GM19023 (cell line): ENCODE results near the gene PAIP1.
A peak's percentile ranks its signal among the peaks of the same experiment; 100 is the strongest.
"Not testable (repeated sequence)": the region's sequence is repeated elsewhere in the genome, so short reads cannot be mapped to it uniquely, and the experiment has no call there.

Experiments
- ATAC-seq: cut with Tn5 transposase; IDR thresholded peaks from one replicate; pipeline ENCODE4 v1.9.1; 2021; ENCODE audit warnings: mild to moderate bottlenecking, moderate library complexity; ENCODE audit not compliant: unreplicated experiment

Gene PAIP1, protein sequence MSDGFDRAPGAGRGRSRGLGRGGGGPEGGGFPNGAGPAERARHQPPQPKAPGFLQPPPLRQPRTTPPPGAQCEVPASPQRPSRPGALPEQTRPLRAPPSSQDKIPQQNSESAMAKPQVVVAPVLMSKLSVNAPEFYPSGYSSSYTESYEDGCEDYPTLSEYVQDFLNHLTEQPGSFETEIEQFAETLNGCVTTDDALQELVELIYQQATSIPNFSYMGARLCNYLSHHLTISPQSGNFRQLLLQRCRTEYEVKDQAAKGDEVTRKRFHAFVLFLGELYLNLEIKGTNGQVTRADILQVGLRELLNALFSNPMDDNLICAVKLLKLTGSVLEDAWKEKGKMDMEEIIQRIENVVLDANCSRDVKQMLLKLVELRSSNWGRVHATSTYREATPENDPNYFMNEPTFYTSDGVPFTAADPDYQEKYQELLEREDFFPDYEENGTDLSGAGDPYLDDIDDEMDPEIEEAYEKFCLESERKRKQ

DNA sequence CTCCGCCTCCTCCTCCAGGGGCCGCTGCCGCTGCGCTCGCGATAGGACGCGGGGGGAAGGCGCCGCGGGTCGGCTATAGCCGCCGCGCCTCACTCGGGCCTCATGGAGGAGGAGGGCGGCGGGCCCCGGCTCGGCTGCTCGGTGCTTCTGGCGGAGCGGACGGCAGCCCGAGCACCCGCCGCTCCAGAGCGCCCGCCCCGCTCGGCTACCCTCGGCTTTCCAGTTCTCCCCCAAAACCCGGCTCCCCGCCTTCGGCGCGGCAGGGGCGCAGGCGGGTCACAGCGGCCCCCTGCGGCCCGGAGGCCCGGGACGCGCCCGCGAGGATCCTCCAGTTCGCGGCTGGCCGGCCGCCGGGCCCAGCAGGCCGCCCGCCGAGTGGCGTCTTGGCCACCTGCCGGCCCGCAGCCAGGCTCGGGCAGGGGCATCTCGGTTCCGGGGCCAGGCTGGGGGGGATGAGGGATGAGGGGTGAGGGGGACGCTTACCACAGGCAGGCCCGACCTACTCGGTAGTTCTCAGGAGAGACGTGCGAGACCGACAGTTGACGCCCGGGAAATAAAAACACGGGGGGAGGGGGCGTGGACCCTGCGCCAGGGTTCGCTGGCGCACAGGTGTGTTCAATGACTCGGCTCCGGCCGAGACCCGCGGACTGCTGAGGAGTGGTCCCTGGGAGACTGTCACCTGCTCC lies at the start of gene PAIP1:
TSS of gene PAIP1 (minus strand) at position 221 of the 686 bp plus-strand sequence. CDS start 231 bp downstream, outside the sequence.
- peak; percentile 70 for ATAC-seq

DNA sequence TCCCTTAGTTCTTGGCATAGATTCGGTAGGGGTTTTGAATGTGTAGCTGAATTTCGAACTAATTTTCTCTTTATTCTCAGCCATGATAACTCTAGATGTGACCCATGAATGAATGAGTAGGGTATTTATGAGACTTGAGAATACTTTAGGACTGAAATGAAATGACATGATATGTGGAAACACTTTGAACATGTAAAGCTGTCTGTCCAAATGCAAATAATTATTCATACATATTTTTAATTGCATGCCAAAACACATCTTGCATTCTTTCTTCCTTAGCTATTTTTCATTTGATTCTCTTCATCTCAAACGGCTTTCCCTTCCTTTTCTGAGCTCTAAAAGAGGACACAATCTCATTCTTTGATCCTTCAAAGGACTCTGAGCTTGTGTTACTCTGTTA lies 49.5 kb upstream of the PAIP1 start:
- no peak for ATAC-seq

DNA sequence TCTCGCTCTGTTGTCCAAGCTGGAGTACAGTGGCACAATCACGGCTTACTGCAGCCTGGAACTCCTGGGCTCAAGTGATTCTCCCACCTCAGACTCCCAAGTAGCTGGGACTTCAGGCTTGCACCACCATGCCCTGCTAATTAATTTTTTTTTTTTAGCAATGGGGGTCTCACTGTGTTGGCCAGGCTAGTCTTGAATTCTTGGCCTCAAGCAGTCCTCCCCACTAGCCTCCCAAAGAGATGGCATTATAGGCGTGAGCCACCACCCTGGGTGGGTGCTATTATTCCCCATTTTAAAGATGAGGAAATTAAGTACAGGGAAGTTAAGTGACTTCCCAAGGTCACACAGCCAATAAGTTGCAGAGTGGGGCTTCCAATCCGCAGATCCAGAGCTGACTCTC lies 47.8 kb upstream of the PAIP1 start:
- ATAC-seq, result no peak

DNA sequence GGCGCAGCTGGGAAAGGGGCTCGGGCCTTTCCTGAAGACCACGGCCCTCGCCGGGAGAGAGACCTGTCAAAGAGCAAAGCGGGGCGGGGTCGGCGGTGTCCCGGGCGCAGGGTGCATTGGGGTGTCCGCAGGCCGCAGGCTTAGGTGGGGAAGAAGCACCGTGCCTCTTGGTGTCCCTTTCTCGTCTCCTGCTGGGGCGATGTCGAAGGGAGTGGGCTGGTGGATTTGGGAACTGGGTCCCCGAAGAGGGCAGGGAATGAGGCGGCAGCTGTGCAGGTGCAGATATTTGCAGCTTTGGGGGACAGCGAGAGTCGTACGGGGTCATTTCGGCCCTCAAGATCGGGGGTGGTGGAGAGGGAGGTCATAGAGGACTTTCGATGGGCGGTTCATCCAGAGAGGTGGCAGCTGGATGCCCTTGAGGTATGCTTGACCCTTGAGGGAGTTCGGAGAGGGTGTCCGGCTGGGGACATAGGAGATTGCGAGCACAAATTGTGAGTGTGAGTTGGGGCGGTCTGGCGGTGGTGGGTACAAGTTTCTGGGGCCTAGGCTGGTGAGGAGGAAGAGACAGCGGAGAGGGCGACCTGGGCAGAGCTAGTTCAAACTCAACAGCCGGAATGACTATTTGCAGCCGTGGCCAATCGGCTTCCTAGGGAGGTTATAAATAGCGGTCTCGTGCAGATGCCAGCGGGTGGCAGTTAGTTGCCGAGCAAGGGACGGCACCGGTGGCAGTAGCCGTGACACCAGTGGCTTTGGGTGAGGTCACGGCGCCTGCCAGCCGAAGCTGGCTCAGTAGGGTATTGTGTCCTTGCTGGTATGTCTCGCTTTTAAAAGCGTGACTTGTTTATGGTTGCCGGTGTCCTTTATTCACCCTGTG lies 46.7 kb upstream of the PAIP1 start:
- ATAC-seq, result peak; percentile 45

DNA sequence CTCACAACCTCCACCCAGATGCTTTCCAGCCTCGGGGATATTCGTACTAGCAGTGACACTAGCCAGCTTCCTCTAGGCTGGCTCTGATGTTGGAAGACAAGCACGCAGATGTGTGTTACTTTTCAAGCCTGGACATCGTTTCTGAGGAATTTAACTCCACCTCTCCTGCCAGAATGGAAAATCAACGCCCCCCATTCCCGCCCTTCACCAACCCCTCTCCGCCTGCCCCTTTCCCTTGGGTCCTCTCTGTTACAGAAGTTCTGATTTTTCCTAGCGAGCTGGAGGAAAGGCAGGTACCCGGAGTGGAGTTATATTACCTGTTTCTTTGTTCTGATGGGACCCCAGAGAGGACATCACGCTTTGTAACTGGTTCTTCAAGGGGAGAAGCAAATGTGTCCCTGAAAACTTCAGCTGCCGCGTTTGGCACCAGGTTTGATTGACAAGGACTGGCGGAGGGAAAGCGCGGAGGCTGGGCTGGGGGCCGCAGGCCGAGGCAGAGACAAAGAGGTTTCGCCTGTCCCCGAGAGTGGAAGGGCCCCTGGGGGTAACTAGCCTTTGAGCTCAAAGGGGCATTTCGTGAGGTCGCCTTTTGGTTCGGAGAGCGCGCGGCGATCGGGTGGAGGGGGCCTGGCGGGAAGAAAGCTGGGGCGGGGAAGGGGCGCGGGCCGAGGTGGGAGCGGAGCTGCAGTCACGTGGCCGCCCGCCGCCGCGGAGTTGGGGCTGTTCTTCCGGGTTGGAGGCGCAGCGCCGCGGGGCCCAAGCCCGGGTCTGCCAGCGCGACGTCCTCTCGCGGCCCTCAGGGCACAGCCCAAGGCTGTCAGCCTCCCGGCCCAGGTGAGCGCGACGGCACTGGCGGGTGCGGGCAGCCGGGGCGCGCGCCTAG lies 45.8 kb upstream of the PAIP1 start, which contains the start of gene NNT:
TSS of gene NNT (plus strand) at position 720 of the 883 bp plus-strand sequence. CDS start 6,016 bp downstream, outside the sequence.
- peak; percentile 82 for ATAC-seq

DNA sequence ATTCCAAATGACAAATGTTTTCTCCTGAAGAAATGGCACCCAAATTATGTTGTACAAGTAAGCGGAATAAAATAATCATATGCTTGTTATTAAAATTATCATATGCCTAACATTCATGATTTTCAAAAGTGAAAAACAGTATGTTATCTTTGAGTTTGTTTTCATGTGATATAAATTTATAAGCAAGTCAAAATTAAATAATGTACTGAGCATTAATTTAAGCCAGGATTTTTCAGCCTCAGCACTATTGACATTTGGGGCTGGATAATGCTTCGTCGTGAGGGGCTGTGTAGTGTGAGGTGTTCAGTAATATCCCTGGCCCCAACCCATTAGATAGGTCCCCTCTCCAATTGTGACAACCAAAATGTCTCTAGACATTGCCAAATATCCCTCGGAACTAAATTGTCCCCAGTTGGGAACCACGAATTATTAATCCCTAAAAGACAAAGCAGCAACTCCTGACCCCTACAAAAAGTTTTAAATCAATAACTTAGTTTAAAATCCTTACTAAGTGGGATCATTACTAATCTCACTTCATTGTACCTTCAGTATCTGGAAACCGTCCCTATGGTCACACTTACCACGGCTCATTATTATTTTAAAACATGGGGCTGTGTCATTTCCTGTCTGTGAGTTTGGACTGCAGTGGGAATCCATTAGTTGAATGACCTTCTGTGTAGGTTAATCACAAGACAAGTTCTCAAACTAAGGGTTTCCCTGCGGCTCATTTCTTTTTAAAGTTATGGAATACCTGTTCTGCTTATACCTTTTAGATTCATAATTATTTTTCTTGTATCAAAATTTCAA lies 44.8 kb upstream of the PAIP1 start:
- peak; percentile 21 for ATAC-seq

DNA sequence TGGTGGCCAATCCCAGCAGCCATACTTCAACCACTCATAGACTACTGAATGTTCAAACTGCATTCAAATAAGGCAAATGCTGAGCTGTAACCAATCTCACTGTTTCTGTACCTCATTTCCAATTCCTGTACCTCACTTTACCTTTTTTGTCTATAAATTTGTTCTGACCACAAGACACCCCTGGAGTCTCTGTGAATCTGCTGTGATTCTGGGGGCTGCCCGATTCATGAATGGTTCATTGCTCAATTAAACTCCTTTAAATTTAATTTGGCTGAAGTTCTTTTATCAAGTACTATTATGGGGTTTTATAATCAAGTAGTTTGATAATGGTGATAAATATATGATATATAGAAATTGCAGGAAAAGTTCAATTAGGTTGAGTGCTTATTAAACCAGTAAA lies 42.0 kb upstream of the PAIP1 start:
- ATAC-seq, result not testable (repeated sequence)

DNA sequence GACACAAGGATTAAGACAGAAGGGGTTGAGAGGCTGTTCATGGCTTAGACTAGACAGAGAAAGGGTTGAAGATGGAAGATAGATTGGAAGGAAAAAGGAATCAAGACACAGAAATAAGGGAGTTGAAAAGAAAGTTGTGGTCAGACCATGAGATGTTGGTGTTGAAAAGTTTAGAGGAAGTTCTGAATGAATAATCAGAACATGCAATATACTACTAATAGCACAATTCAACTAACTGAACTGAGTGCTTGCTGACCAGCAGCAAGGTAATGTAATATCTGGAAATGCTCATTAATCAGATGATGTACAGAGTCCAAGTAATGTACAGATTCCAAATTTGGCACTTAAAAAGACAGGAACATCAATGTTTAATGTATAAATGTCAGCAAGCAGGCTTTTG lies 35.5 kb upstream of the PAIP1 start:
- ATAC-seq, result no peak

DNA sequence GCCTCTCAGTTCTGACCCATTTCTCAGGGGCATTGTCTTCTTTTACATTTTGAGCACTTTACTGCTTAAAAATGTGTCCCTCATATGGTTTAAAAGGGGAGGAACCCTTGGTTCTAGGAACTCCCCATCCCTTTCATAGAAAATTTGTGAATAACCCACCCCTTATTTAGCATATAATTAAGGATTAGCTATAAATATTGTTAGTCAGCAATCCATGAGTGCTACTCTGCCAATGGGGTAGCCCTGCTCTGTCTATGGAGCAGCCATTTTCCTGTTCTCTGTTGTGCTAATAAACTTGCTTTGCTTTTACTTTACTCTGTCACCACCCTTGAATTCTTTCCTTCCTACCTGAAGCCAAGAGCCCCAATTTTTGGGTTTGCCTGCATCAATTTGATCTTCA lies 33.8 kb upstream of the PAIP1 start:
- ATAC-seq, result no peak

DNA sequence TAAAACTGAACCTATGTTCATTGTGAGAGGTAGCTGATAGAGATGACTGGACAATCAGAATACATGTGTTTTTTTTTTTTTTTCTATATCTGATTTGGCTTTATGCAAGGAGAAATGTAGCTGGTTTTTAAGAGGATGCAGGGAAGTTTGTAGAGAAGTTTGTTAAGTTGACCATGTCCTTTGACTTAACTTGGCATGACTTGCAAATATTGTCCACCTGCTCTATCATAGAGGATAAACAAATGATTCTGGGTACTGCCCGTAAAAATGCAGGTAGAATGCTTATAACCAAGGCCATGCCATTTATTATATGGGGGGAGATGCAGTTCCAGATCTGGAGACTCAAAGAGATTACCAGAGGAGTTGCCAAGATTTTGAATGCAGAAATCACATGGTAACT lies 32.4 kb upstream of the PAIP1 start:
- no peak for ATAC-seq

DNA sequence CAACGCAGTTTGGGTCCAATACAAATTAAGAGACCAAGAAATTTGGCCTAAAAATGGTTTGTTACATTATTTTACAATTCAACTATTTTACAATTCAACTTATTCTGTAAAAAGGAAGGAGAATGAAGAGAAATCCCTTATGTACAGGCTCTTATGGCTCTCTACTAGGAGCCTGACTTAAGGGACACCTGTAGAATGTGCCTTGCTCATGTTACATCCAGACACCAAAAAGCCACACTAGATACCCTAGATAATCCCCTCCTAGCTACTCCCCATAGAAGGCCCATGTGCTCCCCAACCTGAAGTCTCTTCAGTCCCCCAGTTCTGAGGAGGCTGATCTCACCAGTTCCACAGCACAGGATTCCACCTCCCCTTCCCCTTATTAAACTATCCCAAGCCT lies 32.0 kb upstream of the PAIP1 start:
- ATAC-seq, result no peak

DNA sequence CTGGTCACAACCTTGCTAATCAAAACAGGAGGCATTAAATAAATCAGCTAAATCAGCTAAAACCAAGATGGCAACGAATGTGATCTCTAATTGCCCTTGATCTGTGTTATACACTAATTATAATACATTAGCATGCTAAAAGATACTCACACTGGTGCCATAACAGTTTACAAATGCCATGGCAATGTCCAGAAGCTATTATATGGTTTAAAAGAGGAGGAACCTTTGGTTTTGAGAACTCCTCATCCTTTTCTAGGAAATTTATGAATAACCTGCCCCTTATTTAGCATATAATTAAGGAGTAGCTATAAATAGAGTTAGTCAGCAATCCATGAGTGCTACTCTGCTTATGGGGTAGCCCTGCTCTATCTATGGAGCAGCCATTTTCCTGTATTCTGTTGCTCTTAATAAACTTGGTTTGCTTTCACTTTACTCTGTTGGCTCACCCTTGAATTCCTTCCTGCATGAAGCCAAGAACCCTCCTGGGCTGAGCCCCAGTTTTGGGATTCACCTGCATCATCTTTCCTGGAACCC lies 27.4 kb upstream of the PAIP1 start:
- no peak for ATAC-seq

DNA sequence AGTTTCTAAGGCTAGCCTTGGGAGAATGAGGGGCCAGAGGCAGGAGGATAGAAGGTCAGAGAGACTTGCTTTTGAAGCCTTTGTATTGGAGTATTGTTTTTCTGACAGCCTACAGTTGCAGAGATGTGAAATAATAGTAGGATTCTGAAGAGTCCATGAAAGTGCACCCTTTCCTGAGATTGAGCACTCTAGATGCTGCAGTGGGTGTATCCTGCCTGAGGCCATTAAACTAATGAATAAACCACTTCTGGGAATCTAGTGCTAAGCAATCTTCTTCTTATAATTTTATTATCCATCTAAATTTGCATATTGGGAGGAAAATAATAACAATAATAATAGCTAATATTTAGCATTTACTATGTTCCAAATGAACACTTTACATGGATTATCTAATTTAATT lies 26.8 kb upstream of the PAIP1 start:
- no peak for ATAC-seq

DNA sequence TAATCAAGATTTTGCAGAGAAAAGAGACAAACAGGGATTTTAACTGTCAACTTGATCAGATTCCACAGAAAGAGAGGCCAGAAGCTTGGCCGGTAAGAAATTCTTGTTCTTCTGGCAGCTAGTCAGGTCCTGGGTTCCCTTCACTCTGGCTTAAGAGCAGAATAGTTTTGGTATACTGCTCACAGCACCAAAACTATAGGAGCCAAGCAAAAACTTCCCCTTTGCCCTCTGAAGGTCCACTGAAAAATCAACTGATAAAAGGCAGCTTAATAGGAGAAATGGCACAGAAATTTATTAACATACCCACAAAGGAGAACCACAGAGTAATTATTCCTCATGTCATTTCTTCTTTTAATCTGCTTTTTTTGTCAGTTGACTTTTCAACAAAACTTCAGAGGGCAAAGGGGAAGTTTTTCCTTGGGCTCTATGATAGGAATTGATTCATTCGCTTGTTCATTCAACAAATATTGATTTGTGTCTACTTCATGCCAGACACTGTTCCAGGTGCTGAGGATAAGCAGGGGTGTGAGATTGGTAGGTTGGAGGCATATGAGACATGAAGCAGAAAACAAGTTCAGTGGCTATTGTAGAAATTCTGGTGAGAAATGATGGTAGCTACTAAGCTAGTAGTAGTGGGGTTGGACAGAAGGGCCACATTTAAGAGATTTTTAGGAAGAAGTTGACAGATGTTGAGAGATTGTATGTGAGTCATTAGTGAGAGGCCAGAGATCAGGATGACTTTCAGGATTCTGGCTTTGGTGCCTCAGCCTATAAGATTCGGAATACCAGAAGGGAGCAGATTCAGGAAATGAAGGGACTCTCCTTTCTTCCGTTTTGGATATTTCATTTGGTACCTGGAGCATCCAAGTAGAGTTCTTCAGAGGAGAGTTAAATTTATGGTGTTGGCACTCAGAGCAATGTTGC lies 25.5 kb upstream of the PAIP1 start:
- no peak for ATAC-seq

DNA sequence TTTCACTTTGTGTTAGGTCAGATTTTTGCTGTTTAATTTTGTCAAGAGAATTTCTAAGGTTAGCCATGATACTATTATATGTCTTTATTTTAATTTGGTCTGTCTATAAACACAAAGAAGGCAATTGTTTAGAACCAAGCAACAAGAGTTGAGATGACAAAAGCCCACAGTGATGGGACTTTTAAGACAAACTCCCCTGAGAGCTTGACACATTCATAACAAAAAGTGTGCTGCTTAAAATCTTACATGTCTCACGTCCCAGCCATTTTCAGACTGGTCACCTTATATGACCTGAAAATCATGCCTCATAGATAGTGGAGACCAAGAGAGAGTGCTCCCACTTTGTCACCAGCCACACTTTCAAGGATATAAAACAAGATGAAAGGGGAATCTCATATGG lies 24.5 kb upstream of the PAIP1 start:
- peak; percentile 54 for ATAC-seq

DNA sequence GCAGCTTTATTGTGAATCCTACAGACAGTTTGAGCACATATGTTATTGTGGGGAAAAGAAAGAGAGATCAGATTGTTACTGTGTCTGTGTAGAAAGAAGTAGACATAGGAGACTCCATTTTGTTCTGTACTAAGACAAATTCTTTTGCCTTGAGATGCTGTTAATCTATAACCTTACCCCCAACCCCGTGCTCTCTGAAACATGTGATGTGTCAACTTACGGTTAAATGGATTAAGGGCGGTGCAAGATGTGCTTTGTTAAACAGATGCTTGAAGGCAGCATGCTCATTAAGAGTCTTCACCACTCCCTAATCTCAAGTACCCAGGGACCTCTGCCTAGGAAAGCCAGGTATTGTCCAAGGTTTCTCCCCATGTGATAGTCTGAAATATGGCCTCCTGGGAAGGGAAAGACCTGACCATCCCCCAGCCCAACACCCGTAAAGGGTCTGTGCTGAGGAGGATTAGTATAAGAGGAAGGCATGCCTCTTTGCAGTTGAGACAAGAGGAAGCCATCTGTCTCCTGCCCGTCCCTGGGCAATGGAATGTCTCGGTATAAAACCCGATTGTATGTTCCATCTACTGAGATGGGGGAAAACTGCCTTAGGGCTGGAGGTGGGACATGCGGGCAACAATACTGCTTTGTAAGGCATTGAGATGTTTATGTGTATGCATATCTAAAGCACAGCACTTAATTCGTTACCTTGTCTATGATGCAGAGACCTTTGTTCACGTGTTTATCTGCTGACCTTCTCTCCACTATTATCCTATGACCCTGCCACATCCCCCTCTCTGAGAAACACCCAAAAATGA lies 23.7 kb upstream of the PAIP1 start:
- ATAC-seq, result not testable (repeated sequence)

DNA sequence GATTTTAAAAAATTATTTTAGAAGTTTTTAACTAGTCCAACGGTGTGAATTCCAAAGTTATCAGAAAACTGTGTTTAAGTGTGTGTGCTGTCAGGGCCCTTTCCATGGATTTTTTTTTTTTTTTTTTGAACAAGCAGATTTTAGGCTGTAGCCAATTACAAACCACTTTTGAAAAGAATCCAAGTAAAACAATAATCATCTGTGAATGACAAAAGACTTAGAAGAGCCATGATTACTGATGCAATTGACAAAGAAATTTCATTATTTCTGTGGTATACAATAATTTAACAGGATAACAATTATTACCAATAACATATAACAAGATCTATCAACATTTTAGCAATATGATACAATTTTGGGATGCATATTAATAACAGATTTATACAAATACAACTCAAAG lies 16.2 kb upstream of the PAIP1 start:
- no peak for ATAC-seq
